Stimulated activated CD4-positive, alpha-beta T cell treated with anti-CD3 and anti-CD28 coated beads, TNF-alpha, amount 100 ng/mL, for 4 hours (primary cell): ENCODE measurements around the gene NINJ2.

ENCODE experiments used
- DNase-seq, 3 experiments: peaks; one replicate each; pipeline ENCODE4 v3.0.0-alpha.2; 2020; ENCODE audit warnings: low read depth in 3 of 3

NINJ2 gene

GRCh38 chr12:673849-674248 is 10.6 kb upstream of the NINJ2 start:
- DNase-seq: no peak

DNA sequence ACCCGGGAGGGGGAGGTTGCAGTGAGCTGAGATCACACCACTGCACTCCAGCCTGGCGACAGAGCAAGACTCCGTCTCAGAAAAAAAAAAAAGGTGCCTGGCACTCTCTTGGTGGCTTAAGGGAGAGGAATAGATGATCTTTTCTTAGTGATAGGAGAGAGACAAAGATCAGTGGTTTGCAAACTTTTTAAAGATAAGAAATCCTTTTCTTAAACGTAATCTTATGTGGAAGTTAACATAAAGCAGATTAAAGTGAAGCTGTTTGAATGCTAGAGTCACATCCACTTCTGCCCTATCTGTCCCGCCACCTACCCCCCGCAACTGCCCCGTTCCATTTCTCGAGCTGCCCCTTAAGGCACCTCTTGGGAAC is 6.3 kb upstream of the NINJ2 start:
- DNase-seq: no peak

- DNase-seq: no peak
These were observed 4.8 kb upstream of the NINJ2 start for GRCh38 chr12:668090-668481.

- DNase-seq: no peak
These were observed 3.6 kb upstream of the NINJ2 start for GRCh38 chr12:666766-667308.

- DNase-seq: no peak
These were observed 2.8 kb upstream of the NINJ2 start for GRCh38 chr12:666066-666465.

DNA sequence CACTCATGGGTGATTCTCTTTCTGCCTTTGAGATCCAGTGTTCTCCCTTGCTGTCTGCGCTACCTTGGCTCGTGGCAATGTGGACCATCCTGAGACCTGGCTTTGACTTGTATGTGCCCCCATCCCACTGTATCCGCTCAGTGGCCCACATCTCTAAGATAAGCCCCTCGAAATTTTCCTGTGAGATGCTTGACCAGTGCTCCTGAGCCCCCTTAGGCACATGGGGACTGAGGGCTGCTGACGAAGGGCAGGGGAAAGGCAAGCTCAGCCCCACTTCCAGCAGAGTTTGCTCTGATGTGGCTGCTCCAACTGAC is 1.5 kb upstream of the NINJ2 start:
- DNase-seq: no peak

- no peak for DNase-seq
These were observed 982 bp upstream of the NINJ2 start for GRCh38 chr12:664075-664778.

DNA sequence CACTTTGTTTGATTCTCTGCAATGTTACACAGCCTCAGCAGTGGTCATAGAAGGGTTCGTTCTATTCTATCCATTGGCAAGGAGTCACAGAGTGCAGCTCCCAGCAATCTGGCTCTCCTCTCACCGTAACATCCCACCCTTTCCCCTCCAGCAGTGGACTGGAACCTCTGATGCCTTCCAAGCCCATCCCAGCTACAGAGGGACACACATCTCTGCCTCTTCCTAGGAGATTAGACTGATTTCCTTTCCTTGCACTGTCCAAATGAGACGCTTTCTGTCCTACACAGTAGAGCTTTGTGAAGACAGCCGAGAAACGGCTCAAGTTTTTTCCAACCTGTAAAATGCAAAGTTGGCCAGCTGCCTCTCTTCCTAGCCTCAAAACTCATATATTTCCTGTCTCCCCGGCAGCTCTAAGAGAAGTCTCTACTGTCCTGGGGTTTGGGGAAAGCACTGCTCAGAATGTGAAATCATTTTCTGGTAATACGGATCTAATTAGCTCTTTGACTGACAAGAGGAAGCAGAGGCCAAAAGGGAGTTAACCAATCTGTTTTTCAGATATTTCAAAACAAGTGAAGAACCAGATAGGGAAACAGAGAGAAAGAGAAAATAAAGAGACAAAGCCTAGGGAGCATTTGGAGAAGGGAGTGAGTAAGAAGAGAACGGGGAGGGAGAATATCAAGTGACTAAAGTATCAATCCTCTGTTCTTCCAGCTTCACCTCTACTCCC is 516 bp downstream of the NINJ2 start:
- DNase-seq: no peak

DNA sequence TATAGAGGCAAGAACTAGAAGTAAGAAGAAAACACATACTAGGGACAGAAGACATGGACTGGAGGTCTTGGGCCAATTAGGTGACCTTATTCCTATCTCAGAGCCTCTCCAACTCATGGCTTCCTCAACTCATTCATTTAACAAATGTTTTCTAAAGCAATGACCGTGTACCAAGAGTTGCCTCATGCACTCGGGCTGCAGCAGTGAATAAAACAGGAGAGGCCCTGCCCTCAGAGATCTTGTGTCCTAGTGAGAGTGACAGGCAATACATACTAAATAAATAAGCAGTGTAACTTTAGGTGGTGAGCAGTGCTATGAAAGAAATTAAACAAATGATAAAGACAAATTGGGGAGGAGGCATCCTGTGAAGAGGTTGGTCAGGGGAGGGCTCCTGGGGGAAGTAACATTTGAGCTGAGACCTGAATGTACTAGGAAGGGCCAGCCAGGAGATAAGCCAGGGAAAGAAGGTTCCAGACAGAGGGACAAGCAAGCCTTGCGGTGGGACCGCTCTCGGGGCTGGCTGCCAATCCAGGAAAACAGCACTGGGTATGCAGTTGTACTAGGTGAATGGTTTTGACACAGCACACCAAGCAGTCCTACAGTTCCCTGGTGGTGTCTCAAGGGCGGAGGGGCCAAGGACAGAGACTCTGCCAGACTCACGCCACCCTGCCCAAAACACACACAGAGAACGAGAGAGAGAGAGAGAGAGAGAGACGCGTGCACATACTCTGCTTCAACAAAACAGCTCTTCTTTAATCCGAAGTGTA is 1.3 kb downstream of the NINJ2 start:
- no peak for DNase-seq

DNA sequence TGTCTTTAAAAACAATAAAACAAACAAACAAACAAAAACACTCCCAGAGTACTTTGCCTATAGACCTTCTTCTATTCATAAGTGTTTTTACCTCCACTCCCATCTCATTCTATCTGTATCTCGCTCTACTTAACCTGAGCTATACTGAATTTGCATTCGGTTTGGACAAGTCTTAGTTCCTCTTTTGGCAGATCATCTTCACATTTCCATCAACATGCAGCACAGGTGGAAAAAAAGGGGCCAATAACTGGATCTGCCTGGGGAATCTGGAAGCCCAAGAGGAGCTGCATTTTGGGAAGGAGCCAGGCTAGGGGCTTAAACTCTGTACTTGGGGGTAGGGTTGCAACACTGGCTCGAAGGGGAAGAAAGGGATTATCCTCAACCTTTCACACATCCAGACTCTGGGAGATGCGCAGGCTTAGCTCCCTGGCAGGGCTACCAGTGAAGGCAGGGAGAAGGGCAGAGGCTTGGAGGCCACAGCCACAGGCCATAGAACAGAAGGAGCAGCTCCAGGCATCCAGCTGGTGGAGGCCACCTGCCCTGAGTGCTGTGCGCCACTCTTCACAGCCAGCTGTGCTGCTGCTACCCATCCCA is 4.1 kb downstream of the NINJ2 start:
- no peak for DNase-seq

GRCh38 chr12:650983-651382 is 12.3 kb downstream of the NINJ2 start:
- DNase-seq: no peak

DNA sequence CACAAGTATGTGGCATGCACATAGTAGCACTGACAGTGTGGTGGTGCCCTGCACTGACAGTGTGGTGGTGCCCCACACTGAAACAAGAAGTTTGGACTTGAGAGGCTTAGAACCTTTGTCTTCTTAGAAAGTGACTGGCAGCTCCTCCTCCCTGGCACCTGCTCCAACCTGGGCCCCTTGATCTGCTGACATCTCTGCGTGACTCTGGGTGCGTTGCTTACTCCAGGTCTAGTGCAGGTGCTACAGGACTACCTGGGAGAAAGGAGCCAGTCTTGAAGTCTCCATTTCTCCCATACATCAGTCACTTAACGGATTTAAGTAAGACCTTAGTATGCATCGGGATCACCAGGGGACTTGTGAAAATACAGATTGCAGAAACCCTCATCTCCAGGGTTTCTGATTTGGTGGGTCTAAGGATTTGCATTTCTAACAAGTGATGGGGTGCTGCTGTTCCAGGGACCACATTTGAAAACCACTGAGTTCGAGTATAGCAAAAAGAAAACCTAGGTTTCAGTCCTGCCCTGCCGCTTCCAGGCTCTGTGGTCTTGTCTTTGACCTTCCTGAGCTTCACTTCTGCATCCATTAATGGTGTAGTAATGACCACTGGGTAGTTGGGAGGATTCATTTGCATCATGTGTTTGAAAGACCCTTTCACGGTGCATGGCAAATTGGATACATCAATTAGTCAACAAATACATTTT is 15.7 kb downstream of the NINJ2 start:
- DNase-seq: no peak

DNA sequence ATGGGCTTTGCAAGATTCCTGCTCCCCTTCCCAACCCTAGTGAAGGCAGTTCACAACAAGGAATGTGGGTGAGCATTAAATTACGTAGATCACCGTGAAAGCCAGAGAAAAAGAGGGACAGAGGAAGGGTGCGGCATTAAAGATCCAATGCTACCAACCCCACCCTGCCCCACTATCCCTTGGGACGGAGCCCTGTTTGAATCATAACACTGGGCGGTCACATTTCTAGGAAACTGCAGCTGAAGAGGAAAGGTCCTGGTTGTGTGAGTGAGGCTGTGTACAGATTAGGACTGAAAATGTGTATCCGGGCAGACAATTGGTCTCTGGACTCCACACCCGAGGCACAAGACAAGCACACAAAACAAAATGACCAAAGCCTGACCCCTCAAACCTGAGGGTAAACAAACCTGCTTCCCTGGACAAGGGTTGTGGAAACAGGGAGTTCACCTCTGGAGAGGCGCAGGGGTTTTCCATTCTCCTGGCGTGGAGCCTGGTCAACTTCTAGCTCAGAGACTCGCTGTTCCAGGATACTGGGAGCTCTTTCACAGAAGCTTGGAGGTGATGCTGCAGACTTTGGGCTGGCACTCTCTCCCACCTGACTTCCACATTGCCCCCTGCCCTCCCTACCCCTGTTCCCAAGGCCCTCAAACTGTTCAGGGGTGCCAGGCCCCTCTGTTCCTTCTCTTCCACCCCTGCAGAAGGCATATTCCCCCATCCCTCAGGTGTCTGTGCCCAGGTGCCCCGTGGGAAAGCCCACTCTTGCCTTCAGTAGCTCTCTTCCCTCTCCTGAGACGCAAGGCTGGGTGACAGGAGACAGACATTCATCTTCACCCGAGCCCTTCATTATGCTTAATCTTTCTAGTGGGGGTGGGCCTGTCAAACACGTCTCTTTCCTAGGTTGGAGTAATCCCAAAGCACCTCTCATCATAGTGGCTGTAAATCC is 16.5 kb downstream of the NINJ2 start:
- DNase-seq: no peak

GRCh38 chr12:645563-646071 is 17.6 kb downstream of the NINJ2 start:
- DNase-seq: no peak

DNA sequence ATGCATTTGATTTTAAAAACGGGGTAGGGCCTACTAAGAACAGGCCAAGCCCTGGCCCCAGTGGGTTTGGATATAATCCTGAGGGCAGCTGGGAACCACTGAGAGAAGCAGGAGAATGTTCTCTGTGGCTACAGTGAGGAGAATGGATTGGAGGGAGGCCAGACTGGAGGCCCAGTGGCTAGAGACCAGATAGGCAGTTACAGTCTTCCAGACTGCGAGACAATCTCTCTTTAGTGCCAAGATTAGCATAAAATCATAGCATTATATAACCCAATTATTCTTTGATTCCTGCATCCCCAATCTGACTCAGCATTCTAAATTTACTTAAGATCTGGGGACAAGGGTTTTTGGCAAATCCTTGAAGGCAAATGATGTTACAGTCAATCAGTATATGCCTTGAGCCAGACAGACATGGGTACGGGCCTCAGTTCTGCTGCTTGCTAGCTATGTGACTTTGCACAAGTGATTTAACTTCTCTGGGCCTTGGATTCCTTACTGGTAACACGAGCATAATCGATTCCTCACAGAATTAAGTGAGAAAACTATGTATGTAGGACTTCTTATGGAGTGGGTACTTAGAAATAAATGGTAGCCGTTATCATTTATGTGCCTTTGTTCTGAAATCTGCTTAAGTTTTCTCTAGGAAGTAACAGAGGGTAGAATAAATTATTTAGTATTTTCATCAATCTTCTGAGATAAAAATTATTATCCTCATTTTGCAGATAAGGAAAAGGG is 18.3 kb downstream of the NINJ2 start:
- no peak for DNase-seq

DNA sequence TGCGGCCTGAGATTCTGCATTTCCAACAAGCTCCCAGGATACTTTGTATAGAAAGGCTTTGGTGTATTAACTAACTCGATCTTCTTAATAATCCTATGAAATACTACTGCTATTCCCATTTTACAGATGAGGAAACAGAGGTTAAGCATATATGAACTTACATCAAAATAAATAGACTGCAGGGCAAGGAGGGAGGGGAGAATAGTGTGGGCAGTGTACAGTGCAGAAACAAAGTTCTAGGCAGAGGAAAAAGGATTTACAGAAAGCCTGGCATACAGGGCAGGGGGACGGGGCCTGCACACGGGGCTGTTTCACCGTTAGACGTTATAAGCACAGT is 19.0 kb downstream of the NINJ2 start:
- DNase-seq: no peak

DNA sequence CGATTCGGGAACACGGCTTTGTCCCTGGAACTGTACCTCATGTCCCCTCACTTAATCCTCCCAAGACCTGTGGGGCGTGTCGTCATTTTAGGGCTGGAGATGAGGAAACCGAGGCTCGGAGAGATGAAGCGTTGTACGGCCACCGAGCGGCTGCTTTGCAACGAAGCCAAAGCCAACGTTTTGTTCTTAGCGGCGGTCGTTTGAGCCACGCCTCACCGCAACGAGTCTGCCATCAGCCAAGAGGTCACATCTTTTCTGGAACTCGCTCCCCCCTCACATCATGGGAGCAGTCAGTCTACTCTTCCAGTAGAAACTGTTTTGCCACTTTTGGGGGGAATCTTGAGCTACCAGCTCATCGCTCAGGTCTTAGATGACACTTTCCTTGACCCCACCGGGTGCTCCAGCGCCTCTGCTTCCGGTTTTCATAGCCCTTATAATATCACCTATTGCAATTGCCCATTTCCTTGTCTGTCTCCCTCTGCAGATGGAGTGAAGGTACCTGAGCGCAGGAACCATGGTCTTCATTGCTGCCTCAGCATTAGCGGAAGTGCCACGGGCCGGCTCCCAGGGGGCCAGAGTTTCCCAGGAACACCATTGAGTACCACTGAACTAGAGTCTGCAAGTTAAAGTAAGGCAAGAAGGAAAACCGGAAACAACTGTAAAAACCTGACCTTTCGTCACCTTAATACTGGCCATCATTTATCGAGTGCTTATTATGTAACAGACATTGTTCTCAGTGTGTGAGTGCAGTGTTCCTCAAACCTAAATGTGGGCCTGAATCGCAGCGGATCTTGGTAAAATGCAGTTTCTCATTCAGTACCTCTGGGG is 19.6 kb downstream of the NINJ2 start:
- no peak for DNase-seq

- DNase-seq: peak; percentile 44 to 52 (median 49)
These were observed 20.4 kb downstream of the NINJ2 start for GRCh38 chr12:642633-643474.
